Measurements from ENCODE around the gene TMX4. TPM values are rescaled to one million over a fixed set of nuclear protein-coding genes. Genes with fewer than 3 reads are reported as not detected.

TMX4 gene
- total RNA-seq, 1 experiment from 2014 or later: 11.7 TPM

DNA sequence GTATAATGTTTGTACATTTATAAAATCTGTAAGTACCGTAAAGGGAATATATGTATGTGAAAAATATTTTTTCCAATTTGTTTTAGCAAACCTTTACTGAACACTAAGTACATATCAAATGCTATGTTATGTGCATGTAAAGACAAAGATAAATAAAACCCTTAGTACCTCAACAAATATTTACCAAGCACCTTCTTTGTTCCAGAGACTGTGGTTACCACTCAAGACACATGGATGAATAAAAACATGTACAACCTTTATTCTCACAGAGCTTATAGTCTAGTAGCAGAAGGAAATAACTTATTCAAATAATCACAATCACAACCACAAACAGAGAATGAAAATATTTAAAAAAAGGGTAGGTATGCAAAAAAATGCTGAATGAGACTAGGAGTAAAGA lies 17.5 kb downstream of the TMX4 start:
- Histone ChIP-seq H2AK5ac (ENCODE audit: insufficient read length, low read length) (no peak overlapping the region), H2AFZ (ENCODE audit: low read length) (no peak overlapping the region), H3K27ac (ENCODE audit: insufficient read length, low read depth, low read length) (no peak overlapping the region), H4K5ac (ENCODE audit: insufficient read length, low read depth, low read length) (no peak overlapping the region), H4K20me1 (ENCODE audit: control insufficient read depth, insufficient read depth, insufficient read length) (no peaks in the 10 kb centered on the region), H3K14ac (ENCODE audit: insufficient read depth, low read length) (no peak overlapping the region), H2BK12ac (ENCODE audit: insufficient read length, low read depth, low read length) (no peak overlapping the region), H4K8ac (replicated peaks; ENCODE audit: insufficient read length, low read depth, low read length) (no peak overlapping the region), H3K4me1 (ENCODE audit: insufficient read depth, low read length) (no peaks in the 10 kb centered on the region), H2BK15ac (ENCODE audit: low read depth, low read length) (no peak overlapping the region), H3K4ac (ENCODE audit: low read depth, low read length) (no peak overlapping the region), H3K79me2 (ENCODE audit: insufficient read depth, low read length) (no peaks in the 10 kb centered on the region), H3K56ac (ENCODE audit: insufficient read length, low read depth, low read length) (no peak overlapping the region), H3K79me1 (ENCODE audit: insufficient read depth, low read depth, low read length, poor library complexity, severe bottlenecking) (no peaks in the 10 kb centered on the region), H3K9me3 (ENCODE audit: control insufficient read depth, low read depth, low read length) (no peaks in the 10 kb centered on the region), H3K18ac (ENCODE audit: insufficient read length, low read depth, low read length) (no peak overlapping the region), H4K91ac (ENCODE audit: insufficient read length, low read depth, low read length) (no peak overlapping the region), H3T11ph (ENCODE audit: low read length) (no peak overlapping the region), H3K23me2 (ENCODE audit: insufficient read length, low read depth, low read length, poor library complexity, severe bottlenecking) (no peaks in the 10 kb centered on the region), H3K9ac (ENCODE audit: extremely low read depth, insufficient read length, low read length) (no peak overlapping the region), H3K23ac (ENCODE audit: insufficient read length, low read depth, low read length) (no peak overlapping the region), H3K4me2 (ENCODE audit: insufficient read depth, insufficient read length, low read length) (no peak overlapping the region), H2BK120ac (ENCODE audit: low read depth, low read length, poor library complexity, severe bottlenecking) (no peak overlapping the region), H3K27me3 (ENCODE audit: insufficient read depth, low read length) (no peaks in the 10 kb centered on the region), H2BK20ac (ENCODE audit: low read depth, low read length, poor library complexity, severe bottlenecking) (no peak overlapping the region), H2BK5ac (ENCODE audit: insufficient read length, low read length) (no peak overlapping the region)
- peaks cover 5% of the 10 kb centered on the region in 2 experiments; a peak in 2 of 4 replicates for H3K4me1 Mint-ChIP-seq
- H3K36me3 Mint-ChIP-seq (ENCODE audit: insufficient read depth in 1 of 3, low read depth in 3 of 3): no peaks in the 10 kb centered on the region; a peak in 1 of 7 replicates
- no peak overlapping the region for H3K27ac Mint-ChIP-seq
- TF ChIP-seq, protein P1, sequence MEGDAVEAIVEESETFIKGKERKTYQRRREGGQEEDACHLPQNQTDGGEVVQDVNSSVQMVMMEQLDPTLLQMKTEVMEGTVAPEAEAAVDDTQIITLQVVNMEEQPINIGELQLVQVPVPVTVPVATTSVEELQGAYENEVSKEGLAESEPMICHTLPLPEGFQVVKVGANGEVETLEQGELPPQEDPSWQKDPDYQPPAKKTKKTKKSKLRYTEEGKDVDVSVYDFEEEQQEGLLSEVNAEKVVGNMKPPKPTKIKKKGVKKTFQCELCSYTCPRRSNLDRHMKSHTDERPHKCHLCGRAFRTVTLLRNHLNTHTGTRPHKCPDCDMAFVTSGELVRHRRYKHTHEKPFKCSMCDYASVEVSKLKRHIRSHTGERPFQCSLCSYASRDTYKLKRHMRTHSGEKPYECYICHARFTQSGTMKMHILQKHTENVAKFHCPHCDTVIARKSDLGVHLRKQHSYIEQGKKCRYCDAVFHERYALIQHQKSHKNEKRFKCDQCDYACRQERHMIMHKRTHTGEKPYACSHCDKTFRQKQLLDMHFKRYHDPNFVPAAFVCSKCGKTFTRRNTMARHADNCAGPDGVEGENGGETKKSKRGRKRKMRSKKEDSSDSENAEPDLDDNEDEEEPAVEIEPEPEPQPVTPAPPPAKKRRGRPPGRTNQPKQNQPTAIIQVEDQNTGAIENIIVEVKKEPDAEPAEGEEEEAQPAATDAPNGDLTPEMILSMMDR (conservative IDR thresholded peaks at IDR 0.05): no peak
- no peak for DNase-seq
- no CpG with 5 or more reads among the region's 1 CpG for WGBS (ENCODE audit: extremely low coverage, insufficient read length, low lambda C conversion rate)
- H3K4me3 Mint-ChIP-seq: no peak overlapping the region
- no peaks in the 10 kb centered on the region for H3K27me3 Mint-ChIP-seq (ENCODE audit: low read depth)
- H3K9me3 Mint-ChIP-seq: no peaks in the 10 kb centered on the region
